ENCODE data around the gene KMT2A.
A peak's percentile ranks its signal among the peaks of the same experiment; 100 is the strongest.
"Not testable (repeated sequence)": the region's sequence is repeated elsewhere in the genome, so short reads cannot be mapped to it uniquely, and the experiment has no call there.

Gene KMT2A

DNA sequence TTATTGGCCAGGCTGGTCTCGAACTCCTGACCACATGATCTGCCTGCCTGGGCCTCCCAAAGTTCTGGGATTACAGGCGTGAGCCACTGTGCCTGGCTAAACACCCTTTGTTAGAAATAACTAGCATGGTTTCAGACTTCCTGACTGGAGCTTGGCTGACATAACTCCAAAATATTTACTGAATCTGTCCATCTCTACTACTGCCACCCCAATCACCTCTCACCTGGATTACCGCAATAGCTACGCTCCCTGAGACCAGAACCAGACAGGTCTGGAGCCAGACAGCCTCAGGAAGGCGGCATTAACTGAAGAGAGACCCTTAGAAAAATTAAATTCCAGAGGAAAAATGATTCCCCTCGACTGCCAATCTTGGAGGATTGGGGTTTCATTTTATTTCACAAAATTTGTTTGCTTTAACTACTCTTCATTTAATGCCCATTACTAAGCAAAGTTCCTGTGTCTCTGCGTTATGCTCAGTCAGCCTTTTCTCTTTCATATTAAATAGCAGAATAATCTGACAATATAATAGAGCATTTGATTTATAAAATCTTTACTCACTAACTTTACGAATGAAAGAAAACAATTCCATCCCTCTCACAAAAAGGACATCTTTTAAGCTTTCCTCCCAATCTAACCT lies 107.8 kb downstream of the KMT2A start:
- H3K27me3 Mint-ChIP-seq (ENCODE audit: low read depth), result no peaks in the 10 kb centered on the region
- DNase-seq (ENCODE audit: low spot score), result no peak
- no peak overlapping the region for H3K27ac Mint-ChIP-seq
- no peak overlapping the region for H3K4me3 Mint-ChIP-seq
- H3K9me3 Mint-ChIP-seq, result no peaks in the 10 kb centered on the region
- H3K4me1 Mint-ChIP-seq (ENCODE audit: low read depth), result no peaks in the 10 kb centered on the region
- H3K36me3 Mint-ChIP-seq (ENCODE audit: low read depth), result peaks cover 6% of the 10 kb centered on the region

GRCh38 chr11:118544647-118545010 lies 108.3 kb downstream of the KMT2A start:
- Mint-ChIP-seq H3K27ac (no peak overlapping the region), H3K4me3 (no peak overlapping the region), H3K36me3 (ENCODE audit: low read depth) (peaks cover 6% of the 10 kb centered on the region), H3K4me1 (ENCODE audit: low read depth) (no peaks in the 10 kb centered on the region), H3K27me3 (ENCODE audit: low read depth) (no peaks in the 10 kb centered on the region), H3K9me3 (no peaks in the 10 kb centered on the region)
- DNase-seq (ENCODE audit: low spot score), result no peak

DNA sequence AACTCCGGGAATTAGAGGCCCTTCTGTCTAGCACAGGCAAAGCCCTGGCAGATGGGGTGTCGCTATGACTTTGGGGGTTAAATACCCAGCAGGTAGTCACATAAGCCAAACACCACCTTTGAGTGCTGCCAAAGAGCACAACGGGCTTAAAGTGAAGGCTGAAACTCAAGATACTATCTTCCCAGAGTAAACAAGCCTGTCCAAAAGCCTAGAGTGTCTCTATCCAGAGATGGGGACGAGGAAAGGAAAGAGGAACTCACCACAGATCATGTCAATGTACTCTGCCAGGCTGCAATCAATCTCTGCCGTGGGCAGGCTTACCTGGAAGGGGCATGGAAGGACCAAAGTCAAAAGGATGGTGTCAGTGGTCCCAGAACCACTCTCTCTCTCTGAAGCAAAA lies 109.2 kb downstream of the KMT2A start:
- H3K4me1 Mint-ChIP-seq (ENCODE audit: low read depth), result no peaks in the 10 kb centered on the region
- no peak for DNase-seq (ENCODE audit: low spot score)
- H3K36me3 Mint-ChIP-seq (ENCODE audit: low read depth), result peaks cover 5% of the 10 kb centered on the region
- H3K4me3 Mint-ChIP-seq, result no peak overlapping the region
- no peak overlapping the region for H3K27ac Mint-ChIP-seq
- no peaks in the 10 kb centered on the region for H3K9me3 Mint-ChIP-seq
- no peaks in the 10 kb centered on the region for H3K27me3 Mint-ChIP-seq (ENCODE audit: low read depth)

GRCh38 chr11:118547132-118547531 lies 110.8 kb downstream of the KMT2A start:
- Mint-ChIP-seq H3K9me3 (no peaks in the 10 kb centered on the region), H3K4me1 (ENCODE audit: low read depth) (no peaks in the 10 kb centered on the region), H3K27ac (no peak overlapping the region), H3K4me3 (no peak overlapping the region), H3K36me3 (ENCODE audit: low read depth) (peaks cover 10% of the 10 kb centered on the region), H3K27me3 (ENCODE audit: low read depth) (no peaks in the 10 kb centered on the region)
- DNase-seq (ENCODE audit: low spot score), result no peak

GRCh38 chr11:118552341-118552740 lies 116.0 kb downstream of the KMT2A start:
- no peak overlapping the region for H3K4me3 Mint-ChIP-seq
- no peaks in the 10 kb centered on the region for H3K9me3 Mint-ChIP-seq
- no peaks in the 10 kb centered on the region for H3K4me1 Mint-ChIP-seq (ENCODE audit: low read depth)
- H3K27ac Mint-ChIP-seq, result no peak overlapping the region
- DNase-seq (ENCODE audit: low spot score), result no peak
- H3K27me3 Mint-ChIP-seq (ENCODE audit: low read depth), result no peaks in the 10 kb centered on the region
- peaks cover 17% of the 10 kb centered on the region for H3K36me3 Mint-ChIP-seq (ENCODE audit: low read depth)

DNA sequence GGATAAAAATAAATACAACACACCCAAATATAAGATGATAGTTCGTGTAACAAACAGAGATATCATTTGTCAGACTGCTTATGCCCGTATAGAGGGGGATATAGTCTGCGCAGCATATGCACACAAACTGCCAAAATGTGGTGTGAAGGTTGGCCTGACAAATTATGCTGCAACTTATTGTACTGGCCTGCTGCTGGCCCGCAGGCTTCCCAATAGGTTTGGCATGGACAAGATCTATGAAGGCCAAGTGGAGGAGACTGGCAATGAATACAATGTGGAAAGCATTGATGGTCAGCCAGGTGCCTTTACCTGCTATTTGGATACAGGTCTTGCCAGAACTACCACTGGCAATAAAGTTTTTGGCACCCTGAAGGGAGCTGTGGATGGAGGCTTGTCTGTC lies 124.5 kb downstream of the KMT2A start:
- H3K4me3 Mint-ChIP-seq, result no peak overlapping the region
- peaks cover 7% of the 10 kb centered on the region for H3K4me1 Mint-ChIP-seq (ENCODE audit: low read depth)
- H3K9me3 Mint-ChIP-seq, result no peaks in the 10 kb centered on the region
- no peak for DNase-seq (ENCODE audit: low spot score)
- peaks cover 2% of the 10 kb centered on the region for H3K36me3 Mint-ChIP-seq (ENCODE audit: low read depth)
- H3K27me3 Mint-ChIP-seq (ENCODE audit: low read depth), result no peaks in the 10 kb centered on the region
- no peak overlapping the region for H3K27ac Mint-ChIP-seq

DNA sequence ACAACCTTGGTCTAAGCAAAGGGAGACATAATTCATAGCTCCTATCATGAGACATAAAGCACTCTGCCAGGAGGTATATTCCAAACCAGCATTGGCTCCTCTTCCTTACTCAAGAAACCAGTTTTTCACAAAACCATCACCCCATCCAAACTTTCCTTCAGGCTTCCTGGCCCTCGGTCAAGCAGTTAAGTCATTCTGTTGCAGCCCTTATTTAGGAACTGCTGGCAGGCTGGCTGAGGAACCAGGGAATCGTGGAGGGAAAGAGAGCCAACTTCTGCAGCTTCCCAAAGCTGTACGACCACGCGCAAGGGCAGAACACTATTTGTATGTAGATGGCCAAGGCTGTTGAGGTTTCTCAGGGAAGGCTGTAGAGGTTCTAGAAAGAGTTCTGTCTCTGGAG lies 128.8 kb downstream of the KMT2A start:
- DNase-seq (ENCODE audit: low spot score), result no peak
- Mint-ChIP-seq H3K27me3 (ENCODE audit: low read depth) (no peaks in the 10 kb centered on the region), H3K36me3 (ENCODE audit: low read depth) (no peaks in the 10 kb centered on the region), H3K9me3 (no peaks in the 10 kb centered on the region), H3K27ac (peak overlapping the region; percentile 71), H3K4me1 (ENCODE audit: low read depth) (peaks cover 11% of the 10 kb centered on the region), H3K4me3 (peak overlapping the region; percentile 73)

DNA sequence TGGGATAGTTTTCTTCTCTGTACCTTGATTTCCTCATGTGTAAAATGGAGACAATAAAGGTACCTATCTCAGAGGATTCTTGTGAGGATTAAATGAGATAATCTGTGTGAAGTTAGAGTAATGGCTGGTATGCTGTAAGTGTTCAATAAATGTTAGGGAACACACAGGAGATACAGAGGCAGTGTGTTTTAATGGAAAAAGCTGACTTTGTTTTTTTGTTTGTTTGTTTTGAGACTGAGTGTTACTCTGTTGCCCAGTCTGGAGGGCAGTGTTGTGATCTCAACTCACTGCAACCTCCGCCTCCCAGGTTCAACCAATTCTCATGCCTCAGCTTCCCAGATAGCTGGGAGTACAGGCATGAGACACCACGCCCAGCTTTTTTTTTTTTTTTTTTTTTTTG lies 133.4 kb downstream of the KMT2A start:
- no peak overlapping the region for H3K4me3 Mint-ChIP-seq
- no peaks in the 10 kb centered on the region for H3K27me3 Mint-ChIP-seq (ENCODE audit: low read depth)
- DNase-seq (ENCODE audit: low spot score), result no peak
- H3K36me3 Mint-ChIP-seq (ENCODE audit: low read depth), result peaks cover 14% of the 10 kb centered on the region
- H3K4me1 Mint-ChIP-seq (ENCODE audit: low read depth), result peaks cover 28% of the 10 kb centered on the region
- H3K9me3 Mint-ChIP-seq, result no peaks in the 10 kb centered on the region
- no peak overlapping the region for H3K27ac Mint-ChIP-seq

DNA sequence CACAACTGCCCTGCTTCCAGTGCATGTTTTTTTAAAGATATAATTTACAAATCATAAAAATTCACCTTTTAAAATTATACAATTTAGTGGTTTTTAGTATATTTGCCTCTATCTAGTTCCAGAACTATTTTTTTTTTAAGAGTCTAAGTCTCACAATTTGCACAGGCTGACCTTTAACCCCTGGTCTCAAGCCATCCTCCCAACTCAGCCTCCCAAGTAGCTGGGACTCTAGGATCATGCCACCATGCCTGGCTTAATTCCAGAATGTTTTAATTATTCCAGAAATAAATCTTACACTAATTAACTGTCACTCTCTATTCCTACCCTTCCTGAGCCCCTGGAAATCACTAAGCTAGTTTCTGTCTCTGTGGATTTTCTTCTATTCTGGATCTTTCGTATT lies 134.5 kb downstream of the KMT2A start:
- Mint-ChIP-seq H3K27me3 (ENCODE audit: low read depth) (no peaks in the 10 kb centered on the region), H3K9me3 (no peaks in the 10 kb centered on the region), H3K36me3 (ENCODE audit: low read depth) (peaks cover 17% of the 10 kb centered on the region), H3K4me1 (ENCODE audit: low read depth) (peaks cover 32% of the 10 kb centered on the region), H3K27ac (no peak overlapping the region), H3K4me3 (no peak overlapping the region)
- no peak for DNase-seq (ENCODE audit: low spot score)

GRCh38 chr11:118571701-118572060 lies 135.4 kb downstream of the KMT2A start:
- peak overlapping the region; percentile 89 for H3K27ac Mint-ChIP-seq
- DNase-seq (ENCODE audit: low spot score), result peak; percentile 7
- not testable (repeated sequence) for H3K27me3 Mint-ChIP-seq (ENCODE audit: low read depth); H3K9me3 Mint-ChIP-seq
- peak overlapping the region; percentile 93 for H3K4me3 Mint-ChIP-seq
- H3K36me3 Mint-ChIP-seq (ENCODE audit: low read depth), result peaks cover 20% of the 10 kb centered on the region
- H3K4me1 Mint-ChIP-seq (ENCODE audit: low read depth), result peaks cover 31% of the 10 kb centered on the region

GRCh38 chr11:118572061-118572980 lies 136.0 kb downstream of the KMT2A start, which contains the start of gene ARCN1:
ARCN1 (plus strand) TSS chr11:118572409; CDS start chr11:118572548, 139 bp downstream.
- peak within 1 kb of the TSS; percentile 93 for H3K4me3 Mint-ChIP-seq
- no peaks in the 10 kb centered on the region for H3K9me3 Mint-ChIP-seq
- H3K27ac Mint-ChIP-seq, result peak within 1 kb of the TSS; percentile 89
- peaks cover 35% of the 10 kb centered on the region for H3K4me1 Mint-ChIP-seq (ENCODE audit: low read depth)
- no peaks in the 10 kb centered on the region for H3K27me3 Mint-ChIP-seq (ENCODE audit: low read depth)
- peaks cover 21% of the 10 kb centered on the region for H3K36me3 Mint-ChIP-seq (ENCODE audit: low read depth)
- peak; percentile 69 for DNase-seq (ENCODE audit: low spot score)

- no peaks in the 10 kb centered on the region for H3K9me3 Mint-ChIP-seq
- H3K4me1 Mint-ChIP-seq (ENCODE audit: low read depth), result peaks cover 39% of the 10 kb centered on the region
- DNase-seq (ENCODE audit: low spot score), result peak; percentile 53
- H3K27me3 Mint-ChIP-seq (ENCODE audit: low read depth), result no peaks in the 10 kb centered on the region
- H3K27ac Mint-ChIP-seq, result peak overlapping the region; percentile 89
- H3K4me3 Mint-ChIP-seq, result peak overlapping the region; percentile 93
- peaks cover 24% of the 10 kb centered on the region for H3K36me3 Mint-ChIP-seq (ENCODE audit: low read depth)
Measured at GRCh38 chr11:118572981-118573550, 136.8 kb downstream of the KMT2A start.

GRCh38 chr11:118574636-118575035 lies 138.3 kb downstream of the KMT2A start:
- Mint-ChIP-seq H3K27me3 (ENCODE audit: low read depth) (no peaks in the 10 kb centered on the region), H3K27ac (no peak overlapping the region), H3K9me3 (no peaks in the 10 kb centered on the region), H3K4me1 (ENCODE audit: low read depth) (peaks cover 39% of the 10 kb centered on the region), H3K36me3 (ENCODE audit: low read depth) (peaks cover 31% of the 10 kb centered on the region), H3K4me3 (peak overlapping the region; percentile 45)
- DNase-seq (ENCODE audit: low spot score), result no peak
